Measurements from ENCODE around the gene PI4KA. TPM values are rescaled to one million over a fixed set of nuclear protein-coding genes. Genes with fewer than 3 reads are reported as not detected.

PI4KA gene
- total RNA-seq, 2 donors from 2014 or later, result 46.7 to 55.1 TPM

- Histone ChIP-seq H3K4me3 (no peak overlapping the region), H3K36me3 (peaks cover 66% of the 10 kb centered on the region), H3K9me3 (no peaks in the 10 kb centered on the region), H3K4me1 (no peaks in the 10 kb centered on the region), H3K27me3 (no peaks in the 10 kb centered on the region), H3K27ac (no peak overlapping the region)
- no peak for DNase-seq (ENCODE audit: low spot score)
- no peak for TF ChIP-seq CTCF (IDR thresholded peaks at IDR 0.05)
These were observed 39.1 kb downstream of the PI4KA start for GRCh38 chr22:20819471-20819870.

- Histone ChIP-seq H3K4me3 (no peak overlapping the region), H3K4me1 (no peaks in the 10 kb centered on the region), H3K36me3 (peaks cover 67% of the 10 kb centered on the region), H3K9me3 (no peaks in the 10 kb centered on the region), H3K27me3 (no peaks in the 10 kb centered on the region), H3K27ac (no peak overlapping the region)
- no peak for DNase-seq (ENCODE audit: low spot score)
- no peak for TF ChIP-seq CTCF (IDR thresholded peaks at IDR 0.05)
These were observed 40.1 kb downstream of the PI4KA start for GRCh38 chr22:20818471-20818870.

- H3K27ac ChIP-seq, result no peak overlapping the region
- no peak overlapping the region for H3K4me3 ChIP-seq
- no peaks in the 10 kb centered on the region for H3K9me3 ChIP-seq
- no peak for TF ChIP-seq CTCF (IDR thresholded peaks at IDR 0.05)
- peaks cover 71% of the 10 kb centered on the region for H3K36me3 ChIP-seq
- H3K27me3 ChIP-seq, result no peaks in the 10 kb centered on the region
- DNase-seq (ENCODE audit: low spot score), result no peak
- H3K4me1 ChIP-seq, result no peaks in the 10 kb centered on the region
These were observed 42.1 kb downstream of the PI4KA start for GRCh38 chr22:20816559-20816958.

- DNase-seq (ENCODE audit: low spot score), result no peak
- H3K27ac ChIP-seq, result no peak overlapping the region
- no peaks in the 10 kb centered on the region for H3K4me1 ChIP-seq
- peaks cover 72% of the 10 kb centered on the region for H3K36me3 ChIP-seq
- no peak for TF ChIP-seq CTCF (IDR thresholded peaks at IDR 0.05)
- no peaks in the 10 kb centered on the region for H3K27me3 ChIP-seq
- H3K9me3 ChIP-seq, result no peaks in the 10 kb centered on the region
- no peak overlapping the region for H3K4me3 ChIP-seq
These were observed 43.0 kb downstream of the PI4KA start for GRCh38 chr22:20815477-20816050.

- Histone ChIP-seq H3K4me3 (no peak overlapping the region), H3K36me3 (peaks cover 71% of the 10 kb centered on the region)
- no peak for TF ChIP-seq CTCF (IDR thresholded peaks at IDR 0.05)
These were observed 44.3 kb downstream of the PI4KA start for GRCh38 chr22:20814221-20814808.

GRCh38 chr22:20813056-20813455 lies 45.6 kb downstream of the PI4KA start:
- no peaks in the 10 kb centered on the region for H3K4me1 ChIP-seq
- H3K27ac ChIP-seq, result no peak overlapping the region
- no peaks in the 10 kb centered on the region for H3K9me3 ChIP-seq
- H3K36me3 ChIP-seq, result peaks cover 70% of the 10 kb centered on the region
- no peaks in the 10 kb centered on the region for H3K27me3 ChIP-seq
- no peak for TF ChIP-seq CTCF (IDR thresholded peaks at IDR 0.05)
- no peak overlapping the region for H3K4me3 ChIP-seq
- DNase-seq (ENCODE audit: low spot score), result no peak

More at GRCh38 chr22:20814221-20814808, 44.3 kb downstream of the PI4KA start:
- Histone ChIP-seq H3K27me3 (no peaks in the 10 kb centered on the region), H3K27ac (no peak overlapping the region), H3K4me1 (no peaks in the 10 kb centered on the region), H3K9me3 (no peaks in the 10 kb centered on the region)
- no peak for DNase-seq (ENCODE audit: low spot score)
